Type B pancreatic cell (in vitro differentiated cells): Measurements from ENCODE around the gene CCDC107. TPM values are rescaled to one million over a fixed set of nuclear protein-coding genes. Genes with fewer than 3 reads are reported as not detected.

Experiments
- DNase-seq: peaks from one replicate; pipeline ENCODE4 v3.0.0; 2021; ENCODE audit warnings: mixed read lengths; ENCODE audit not compliant: unreplicated experiment; ENCODE audit errors: extremely low spot score
- H3K27ac Mint-ChIP-seq: 2 replicates; pipeline ENCODE4 v1.8.0; 2021; ENCODE audit warnings: mild to moderate bottlenecking, mixed read lengths
- H3K27me3 Mint-ChIP-seq: 2 replicates; pipeline ENCODE4 v1.8.0; 2021; ENCODE audit warnings: mixed read lengths
- H3K36me3 Mint-ChIP-seq: 2 replicates; pipeline ENCODE4 v1.8.0; 2021; ENCODE audit warnings: mixed read lengths
- H3K4me1 Mint-ChIP-seq: one replicate; pipeline ENCODE4 v1.8.0; 2021; ENCODE audit warnings: mixed read lengths; ENCODE audit not compliant: unreplicated experiment
- H3K4me3 Mint-ChIP-seq: 2 replicates; pipeline ENCODE4 v1.8.0; 2021; ENCODE audit warnings: mild to moderate bottlenecking, mixed read lengths
- H3K9me3 Mint-ChIP-seq: 2 replicates; pipeline ENCODE4 v1.8.0; 2021; ENCODE audit warnings: mixed read lengths
- total RNA-seq: library from RNA; stranded (reverse); gene quantifications from 2 replicates; pipeline ENCODE4 v1.2.1, GENCODE V29; 2021; ENCODE audit warnings: low replicate concordance
- TF ChIP-seq, protein P1 (sequence below): fragments of 200-600 bp; sonication (generic); conservative IDR thresholded peaks from 2 replicates; pipeline ENCODE4 v1.5.0; 2021; ENCODE audit warnings: antibody characterized with exemption, mild to moderate bottlenecking

Gene CCDC107
- total RNA-seq, 1 donor from 2014 or later: 17.2 TPM

DNA sequence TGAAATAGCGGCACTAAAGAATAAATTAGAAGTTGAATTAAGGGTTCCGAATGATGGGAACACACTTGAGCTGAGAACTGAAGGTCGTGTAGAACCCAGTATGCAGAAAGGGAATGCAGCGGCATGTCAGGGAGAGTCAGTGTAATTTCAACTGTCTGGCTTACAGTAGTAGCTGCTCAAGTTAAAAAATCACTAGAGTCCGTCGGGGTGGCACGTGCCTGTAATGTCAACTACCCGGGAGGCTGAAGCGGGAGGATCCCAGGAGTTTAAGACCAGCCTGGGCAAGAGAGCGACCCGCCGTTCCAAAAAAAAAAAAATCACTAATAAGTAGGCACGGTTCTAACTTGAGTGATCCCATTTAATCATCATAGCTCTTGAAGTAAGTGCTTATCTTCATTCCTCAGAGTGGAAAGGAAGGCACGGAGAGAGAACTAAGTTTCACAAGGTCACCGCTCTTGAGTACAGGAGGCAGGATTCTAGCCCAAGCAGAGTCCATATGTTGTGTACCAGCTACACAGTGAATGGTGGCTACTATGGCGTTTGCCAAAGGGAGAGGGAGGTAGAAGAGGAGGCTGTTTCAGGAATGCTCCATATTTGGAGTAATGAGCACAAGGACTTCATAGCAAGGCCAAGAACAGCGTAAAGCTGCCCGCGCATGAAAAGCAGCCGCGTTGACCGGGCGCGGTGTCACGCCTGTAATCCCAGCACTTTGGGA is 1.1 kb upstream of the CCDC107 start:
- Mint-ChIP-seq H3K9me3 (no peaks in the 10 kb centered on the region), H3K4me1 (peaks cover 42% of the 10 kb centered on the region), H3K27me3 (peaks cover 6% of the 10 kb centered on the region), H3K27ac (peak overlapping the region; percentile 99), H3K4me3 (peak overlapping the region; percentile 86), H3K36me3 (peaks cover 12% of the 10 kb centered on the region)
- DNase-seq: no peak
- TF ChIP-seq, protein P1, sequence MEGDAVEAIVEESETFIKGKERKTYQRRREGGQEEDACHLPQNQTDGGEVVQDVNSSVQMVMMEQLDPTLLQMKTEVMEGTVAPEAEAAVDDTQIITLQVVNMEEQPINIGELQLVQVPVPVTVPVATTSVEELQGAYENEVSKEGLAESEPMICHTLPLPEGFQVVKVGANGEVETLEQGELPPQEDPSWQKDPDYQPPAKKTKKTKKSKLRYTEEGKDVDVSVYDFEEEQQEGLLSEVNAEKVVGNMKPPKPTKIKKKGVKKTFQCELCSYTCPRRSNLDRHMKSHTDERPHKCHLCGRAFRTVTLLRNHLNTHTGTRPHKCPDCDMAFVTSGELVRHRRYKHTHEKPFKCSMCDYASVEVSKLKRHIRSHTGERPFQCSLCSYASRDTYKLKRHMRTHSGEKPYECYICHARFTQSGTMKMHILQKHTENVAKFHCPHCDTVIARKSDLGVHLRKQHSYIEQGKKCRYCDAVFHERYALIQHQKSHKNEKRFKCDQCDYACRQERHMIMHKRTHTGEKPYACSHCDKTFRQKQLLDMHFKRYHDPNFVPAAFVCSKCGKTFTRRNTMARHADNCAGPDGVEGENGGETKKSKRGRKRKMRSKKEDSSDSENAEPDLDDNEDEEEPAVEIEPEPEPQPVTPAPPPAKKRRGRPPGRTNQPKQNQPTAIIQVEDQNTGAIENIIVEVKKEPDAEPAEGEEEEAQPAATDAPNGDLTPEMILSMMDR: no peak

DNA sequence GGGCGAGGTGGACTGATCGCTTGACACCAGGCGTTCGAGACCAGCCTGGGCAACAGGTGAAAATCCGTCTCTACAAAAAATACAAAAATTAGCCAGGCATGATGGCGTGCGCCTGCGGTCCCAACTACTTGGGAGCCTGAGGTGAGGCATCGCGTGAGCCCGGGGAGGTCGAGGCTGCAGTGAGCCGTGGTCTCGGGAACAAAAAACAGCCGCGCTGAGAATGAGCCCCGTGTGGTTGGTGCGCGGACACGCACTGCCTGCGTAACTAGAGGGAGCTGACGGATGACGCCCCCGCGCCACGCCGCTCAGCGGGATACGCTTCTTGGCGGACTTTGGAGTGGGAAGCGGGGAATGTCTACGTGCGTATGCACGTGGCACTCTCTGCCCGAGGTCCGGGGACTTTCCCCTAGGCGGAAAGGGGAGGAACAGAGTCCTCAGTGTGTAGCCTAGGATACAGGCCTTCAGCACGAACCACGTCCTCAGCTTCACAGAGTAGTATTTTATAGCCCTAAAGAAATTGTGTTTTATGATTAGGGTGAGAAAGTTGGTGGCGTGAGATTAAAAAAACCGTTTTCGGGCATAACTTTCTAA is 451 bp upstream of the CCDC107 start, which contains the start of gene RMRP:
RMRP (minus strand) TSS at position 474 of the 591 bp plus-strand sequence.
- H3K9me3 Mint-ChIP-seq: no peaks in the 10 kb centered on the region
- peak within 1 kb of the TSS; percentile 86 for H3K4me3 Mint-ChIP-seq
- TF ChIP-seq, protein P1: peak; percentile 67
- peak within 1 kb of the TSS; percentile 99 for H3K27ac Mint-ChIP-seq
- DNase-seq: peak; percentile 98
- H3K36me3 Mint-ChIP-seq: peaks cover 12% of the 10 kb centered on the region
- peaks cover 48% of the 10 kb centered on the region for H3K4me1 Mint-ChIP-seq
- peaks cover 6% of the 10 kb centered on the region for H3K27me3 Mint-ChIP-seq

DNA sequence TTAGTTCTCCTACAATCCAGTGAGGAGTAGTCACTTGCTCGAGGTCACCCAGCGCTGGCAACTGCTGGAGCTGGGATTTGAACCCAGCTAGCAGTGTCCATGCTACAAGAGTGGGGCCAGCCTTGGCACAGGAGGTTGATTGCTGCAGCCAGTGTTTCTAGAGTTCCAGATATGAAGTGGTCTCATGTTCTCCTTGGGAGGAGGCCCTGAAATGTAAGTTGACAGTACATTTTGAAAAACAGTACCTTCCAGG is 802 bp downstream of the CCDC107 start:
- DNase-seq: no peak
- peaks cover 12% of the 10 kb centered on the region for H3K36me3 Mint-ChIP-seq
- peak overlapping the region; percentile 86 for H3K4me3 Mint-ChIP-seq
- TF ChIP-seq, protein P1: no peak
- H3K27me3 Mint-ChIP-seq: peaks cover 6% of the 10 kb centered on the region
- H3K9me3 Mint-ChIP-seq: no peaks in the 10 kb centered on the region
- peak overlapping the region; percentile 99 for H3K27ac Mint-ChIP-seq
- peaks cover 51% of the 10 kb centered on the region for H3K4me1 Mint-ChIP-seq

DNA sequence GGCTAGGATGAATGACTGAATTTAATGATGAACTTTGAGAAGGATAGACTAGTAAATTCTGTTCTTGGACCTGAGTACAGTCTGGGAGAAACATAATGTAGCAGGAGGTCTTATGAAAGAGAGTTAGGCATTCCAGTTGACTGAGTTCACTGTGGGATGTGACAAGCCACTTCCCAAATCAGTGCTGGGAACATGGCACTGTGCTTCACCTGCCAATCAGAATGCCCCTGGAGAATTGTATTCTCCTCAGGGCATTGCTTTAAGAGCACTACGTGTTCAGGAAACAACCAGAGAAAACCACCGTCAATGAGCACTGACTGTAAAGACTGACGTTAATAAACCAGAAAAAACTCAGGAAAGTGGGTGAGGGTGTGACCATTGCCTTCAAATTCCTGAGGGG is 1.2 kb downstream of the CCDC107 start:
- H3K9me3 Mint-ChIP-seq: no peaks in the 10 kb centered on the region
- peaks cover 55% of the 10 kb centered on the region for H3K4me1 Mint-ChIP-seq
- H3K27ac Mint-ChIP-seq: peak overlapping the region; percentile 99
- H3K4me3 Mint-ChIP-seq: peak overlapping the region; percentile 86
- TF ChIP-seq, protein P1: no peak
- H3K27me3 Mint-ChIP-seq: peaks cover 6% of the 10 kb centered on the region
- DNase-seq: no peak
- H3K36me3 Mint-ChIP-seq: peaks cover 12% of the 10 kb centered on the region

DNA sequence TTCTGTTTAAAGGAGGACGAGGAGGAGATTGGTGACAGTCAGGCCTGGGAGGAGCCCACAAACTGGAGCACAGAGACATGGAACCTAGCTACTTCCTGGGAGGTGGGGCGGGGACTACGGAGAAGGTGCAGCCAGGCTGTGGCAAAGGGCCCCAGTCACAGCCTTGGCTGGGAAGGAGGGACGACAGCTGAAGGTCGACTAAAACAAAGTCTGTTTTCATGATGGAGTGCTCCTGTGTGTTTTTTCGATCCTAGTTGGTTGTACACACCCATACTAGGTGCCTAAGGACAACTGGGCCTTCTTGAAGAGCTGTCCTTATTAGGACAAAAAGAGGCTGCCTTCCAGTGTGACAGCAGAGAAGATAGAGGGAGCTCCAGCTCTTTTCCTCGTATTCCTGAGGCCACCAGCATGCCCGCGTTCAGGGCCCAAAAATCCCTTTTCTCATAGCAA is 2.9 kb downstream of the CCDC107 start:
- peaks cover 12% of the 10 kb centered on the region for H3K36me3 Mint-ChIP-seq
- H3K4me1 Mint-ChIP-seq: peaks cover 61% of the 10 kb centered on the region
- peaks cover 6% of the 10 kb centered on the region for H3K27me3 Mint-ChIP-seq
- no peaks in the 10 kb centered on the region for H3K9me3 Mint-ChIP-seq
- H3K4me3 Mint-ChIP-seq: peak overlapping the region; percentile 76
- peak overlapping the region; percentile 94 for H3K27ac Mint-ChIP-seq
- DNase-seq: no peak
- TF ChIP-seq, protein P1: peak; percentile 38
